Iris pigment epithelial cell (primary cell): ENCODE measurements around the gene TMEM140.
A peak's percentile ranks its signal among the peaks of the same experiment; 100 is the strongest.
"Not testable (repeated sequence)": the region's sequence is repeated elsewhere in the genome, so short reads cannot be mapped to it uniquely, and the experiment has no call there.

ENCODE experiments used
- DNase-seq: peaks from one replicate; pipeline ENCODE4 v3.0.0-alpha.2; 2011; ENCODE audit warnings: low read depth

The TMEM140 gene

DNA sequence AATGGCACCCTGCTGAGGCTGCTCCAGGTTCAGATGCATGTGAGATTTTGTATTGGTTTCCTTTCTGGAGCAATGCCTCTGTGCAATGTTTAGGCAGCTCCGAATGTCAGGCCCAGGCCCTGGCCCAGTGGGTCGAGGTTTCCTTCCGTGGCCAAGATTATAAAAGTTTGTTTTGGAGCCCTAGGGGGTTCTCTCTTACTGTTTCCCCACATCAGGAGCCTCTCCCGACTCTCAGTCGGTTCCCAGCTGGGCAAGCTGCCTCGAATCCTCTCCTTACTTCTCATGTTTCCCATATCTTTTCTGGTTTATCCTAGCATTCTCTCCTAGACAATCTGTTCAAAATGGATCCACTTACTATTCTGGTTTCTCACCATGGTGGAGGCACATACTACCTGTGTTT is 11.0 kb downstream of the TMEM140 start:
- no peak for DNase-seq

- DNase-seq = peak; percentile 31
Measured at GRCh38 chr7:135159359-135160085, 11.7 kb downstream of the TMEM140 start.

- peak; percentile 71 for DNase-seq
Measured at GRCh38 chr7:135160098-135160857, 12.4 kb downstream of the TMEM140 start.

GRCh38 chr7:135160858-135161653 is 13.2 kb downstream of the TMEM140 start:
- peak; percentile 37 for DNase-seq

DNA sequence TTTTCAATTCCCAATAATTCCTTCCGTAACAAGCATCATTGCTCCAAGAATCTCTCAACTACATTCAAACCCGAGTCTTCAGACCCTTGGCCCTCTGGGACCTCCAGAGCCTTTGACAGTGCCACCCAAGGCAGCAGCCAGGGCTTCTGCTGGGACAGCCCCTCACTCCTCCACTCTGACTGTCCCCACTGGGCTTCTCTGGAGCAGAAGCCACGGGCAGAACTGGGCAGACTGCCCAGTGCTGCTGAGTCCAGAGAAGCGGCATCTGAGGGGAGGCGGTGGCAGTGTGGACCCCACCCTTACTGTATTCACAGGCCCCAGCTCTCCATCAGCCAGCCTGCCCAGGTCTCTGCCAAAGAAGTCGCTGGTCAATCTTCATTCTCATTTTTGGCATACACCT is 13.8 kb downstream of the TMEM140 start:
- no peak for DNase-seq

DNA sequence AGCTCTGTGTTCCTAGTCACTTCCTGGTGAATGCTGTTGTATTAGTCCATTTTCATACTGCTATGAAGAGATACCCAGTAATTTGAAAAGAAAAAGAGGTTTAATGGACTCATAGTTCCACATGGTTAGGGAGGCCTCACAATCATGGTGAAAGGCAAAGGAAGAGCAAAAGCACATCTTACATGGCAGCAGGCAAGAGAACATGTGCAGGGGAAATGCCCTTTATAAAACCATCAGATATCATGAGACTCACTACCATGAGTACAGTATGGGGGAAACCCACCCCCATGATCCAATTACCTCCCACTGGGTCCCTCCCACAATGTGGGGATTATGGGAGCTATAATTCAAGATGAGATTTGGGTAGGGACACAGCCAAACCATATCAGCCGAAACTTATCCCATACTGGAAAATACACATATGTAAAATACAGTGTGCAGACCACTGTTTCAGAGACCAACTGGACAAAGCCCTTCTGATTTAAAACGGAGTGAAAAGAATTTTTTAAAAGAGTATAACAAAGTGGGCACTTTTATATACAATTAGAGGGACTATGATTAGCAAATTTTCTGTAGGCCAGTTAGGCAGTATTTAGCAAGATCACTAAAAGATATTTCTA is 14.6 kb downstream of the TMEM140 start:
- no peak for DNase-seq

DNA sequence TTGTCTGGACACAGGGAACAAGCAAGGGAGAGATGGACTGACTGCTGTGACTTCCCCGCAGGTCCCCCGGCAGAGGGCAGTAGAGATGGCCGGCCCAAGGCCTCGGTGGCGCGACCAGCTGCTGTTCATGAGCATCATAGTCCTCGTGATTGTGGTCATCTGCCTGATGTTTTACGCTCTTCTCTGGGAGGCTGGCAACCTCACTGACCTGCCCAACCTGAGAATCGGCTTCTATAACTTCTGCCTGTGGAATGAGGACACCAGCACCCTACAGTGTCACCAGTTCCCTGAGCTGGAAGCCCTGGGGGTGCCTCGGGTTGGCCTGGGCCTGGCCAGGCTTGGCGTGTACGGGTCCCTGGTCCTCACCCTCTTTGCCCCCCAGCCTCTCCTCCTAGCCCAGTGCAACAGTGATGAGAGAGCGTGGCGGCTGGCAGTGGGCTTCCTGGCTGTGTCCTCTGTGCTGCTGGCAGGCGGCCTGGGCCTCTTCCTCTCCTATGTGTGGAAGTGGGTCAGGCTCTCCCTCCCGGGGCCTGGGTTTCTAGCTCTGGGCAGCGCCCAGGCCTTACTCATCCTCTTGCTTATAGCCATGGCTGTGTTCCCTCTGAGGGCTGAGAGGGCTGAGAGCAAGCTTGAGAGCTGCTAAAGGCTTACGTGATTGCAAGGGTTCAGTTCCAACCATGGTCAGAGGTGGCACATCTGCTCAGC is 16.6 kb downstream of the TMEM140 start:
- DNase-seq = no peak

DNA sequence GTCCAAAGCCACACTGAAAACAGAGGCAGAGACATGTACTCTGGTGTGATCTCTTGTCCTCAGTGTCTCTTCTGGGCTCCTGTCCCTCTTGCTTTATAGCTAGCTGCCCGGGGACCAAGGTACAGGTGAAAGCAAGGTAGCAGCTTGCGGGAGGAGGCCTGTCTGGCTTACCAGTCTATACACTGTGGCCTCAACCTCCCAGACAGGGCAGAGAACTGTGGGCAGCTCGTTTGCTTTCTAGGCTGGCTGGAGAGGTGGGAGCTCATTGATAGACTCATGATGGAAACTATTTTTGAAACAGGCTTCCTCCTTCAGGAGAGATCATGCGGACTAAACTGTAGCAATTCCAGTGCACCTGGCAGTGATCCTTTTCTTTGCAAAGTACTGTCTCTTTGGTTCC is 18.0 kb downstream of the TMEM140 start:
- DNase-seq = no peak

DNA sequence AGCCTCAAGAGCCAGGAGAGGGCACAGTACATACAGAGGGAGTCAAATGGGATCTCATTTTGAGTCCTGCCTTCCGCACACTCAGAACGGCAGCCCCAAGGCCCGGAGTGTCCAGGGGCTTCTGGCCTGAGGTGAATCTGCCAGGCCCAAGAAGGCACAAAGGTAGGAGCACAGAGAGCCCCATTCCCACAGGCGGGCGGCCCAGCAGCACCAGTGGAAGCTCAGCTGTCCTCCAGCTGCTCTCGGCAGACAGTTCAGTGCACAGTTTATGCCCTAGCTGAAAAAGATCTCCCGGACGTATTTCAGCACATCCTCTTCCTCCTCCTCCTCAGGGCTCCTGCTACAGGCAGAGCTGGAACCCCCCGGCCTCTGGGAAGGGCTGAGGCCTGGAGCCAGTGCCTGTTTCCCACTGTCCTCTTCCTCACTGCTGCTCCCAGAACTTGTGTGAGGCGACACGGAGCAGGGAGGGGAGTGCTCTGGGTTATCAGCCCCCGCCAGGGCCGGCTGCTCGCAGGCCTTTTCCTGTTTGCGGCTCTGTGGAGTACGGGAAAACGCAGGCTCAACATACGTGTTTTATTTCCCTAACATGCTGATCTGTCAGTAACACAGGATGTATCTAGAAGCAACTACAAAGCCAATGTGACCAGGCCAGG is 18.6 kb downstream of the TMEM140 start:
- DNase-seq = no peak

- no peak for DNase-seq
Measured at GRCh38 chr7:135167365-135167917, 19.6 kb downstream of the TMEM140 start.

- DNase-seq = no peak
Measured at GRCh38 chr7:135168001-135168400, 20.1 kb downstream of the TMEM140 start.

DNA sequence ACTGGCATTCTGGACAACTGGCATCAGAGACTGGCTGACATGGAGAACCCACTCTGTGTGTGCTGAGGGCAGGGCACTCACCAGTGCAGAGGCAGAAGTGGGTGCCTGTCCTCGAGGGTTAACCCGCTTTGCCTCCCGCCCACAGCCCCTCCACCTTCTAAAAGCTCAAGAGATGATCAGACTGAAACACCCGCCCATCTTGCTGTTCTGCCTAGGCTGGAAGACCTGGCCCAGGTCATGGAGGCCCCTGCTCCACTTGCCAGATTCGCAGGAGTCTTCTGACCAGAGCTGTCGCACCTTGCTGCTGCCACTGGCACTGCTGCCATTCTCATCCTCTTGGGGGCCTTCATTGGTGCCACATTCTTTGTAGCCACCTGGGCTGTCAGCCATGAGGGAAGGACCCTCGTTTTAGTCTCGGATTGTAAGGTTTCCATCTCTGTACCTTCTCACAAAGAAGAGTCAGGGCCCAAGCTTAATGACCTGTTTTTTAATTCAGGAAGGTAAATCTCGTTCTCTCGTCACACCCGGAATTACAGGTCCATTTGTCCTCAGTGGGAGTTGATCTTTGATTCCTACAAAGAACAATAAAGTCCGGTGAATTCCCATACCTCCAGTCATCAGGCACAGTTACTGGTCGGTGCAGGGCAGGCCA is 20.7 kb downstream of the TMEM140 start:
- no peak for DNase-seq

DNA sequence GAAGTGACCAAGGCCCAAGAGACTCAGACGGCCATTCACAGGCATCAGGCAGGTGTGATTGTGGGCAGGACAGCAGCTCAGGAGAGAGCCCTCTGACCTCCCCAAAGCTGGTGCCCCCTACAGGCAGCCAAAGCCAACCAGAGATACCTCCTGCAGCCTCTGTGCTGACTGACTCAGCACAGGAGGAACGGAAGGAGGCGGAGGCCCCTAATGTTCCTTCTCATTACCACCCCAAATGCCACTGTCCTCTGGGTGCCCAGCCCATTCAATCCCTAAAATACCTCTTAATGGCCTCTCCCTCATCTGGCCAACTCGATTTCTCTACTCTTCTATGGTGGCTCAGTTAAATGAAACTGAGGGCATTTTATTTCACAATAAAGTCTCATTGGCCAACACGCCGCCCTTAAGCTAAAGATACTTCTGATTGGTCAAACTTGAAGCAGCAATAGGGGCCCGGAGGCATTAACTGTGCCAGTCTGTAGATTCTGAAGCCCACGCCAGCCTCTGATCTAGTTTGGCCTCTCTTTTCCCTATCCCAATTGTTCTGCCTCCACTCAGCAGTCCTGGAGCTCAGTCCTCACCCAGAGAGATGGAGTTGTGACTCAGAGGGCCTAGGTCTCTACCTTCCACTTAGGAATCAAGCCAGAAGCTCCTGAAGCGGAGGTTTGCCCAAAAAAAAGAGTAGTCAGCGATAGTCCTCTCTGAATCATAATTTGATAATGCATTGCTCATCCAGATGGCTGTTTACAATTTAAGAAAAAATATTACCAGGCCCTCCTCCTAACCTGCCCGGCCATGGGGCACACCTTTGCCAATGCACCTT is 21.5 kb downstream of the TMEM140 start:
- peak; percentile 52 for DNase-seq

- peak; percentile 57 for DNase-seq
Measured at GRCh38 chr7:135169964-135170273, 22.0 kb downstream of the TMEM140 start.

- peak; percentile 94 for DNase-seq
Measured at GRCh38 chr7:135170274-135170997, 22.6 kb downstream of the TMEM140 start, which contains the start of gene CYREN. TSS of gene CYREN (minus strand) at chr7:135170707. CDS start at chr7:135168922, 1,785 bp downstream.

GRCh38 chr7:135170998-135171481 is 23.2 kb downstream of the TMEM140 start:
- DNase-seq = not testable (repeated sequence)

- peak; percentile 52 for DNase-seq
Measured at GRCh38 chr7:135171581-135172291, 23.9 kb downstream of the TMEM140 start.

- not testable (repeated sequence) for DNase-seq
Measured at GRCh38 chr7:135173916-135174315, 26.0 kb downstream of the TMEM140 start.
